Measurements from ENCODE around the gene SEMA6A.

The SEMA6A gene

GRCh38 chr5:116527582-116527981, 47.0 kb downstream of the SEMA6A start:
- Histone ChIP-seq H3K79me2 (ENCODE audit: insufficient read depth, low read length) (no peaks in the 10 kb centered on the region), H3K36me3 (ENCODE audit: insufficient read depth, low read length) (no peaks in the 10 kb centered on the region), H3K4me3 (ENCODE audit: low read depth, low read length, poor library complexity, severe bottlenecking) (no peak overlapping the region), H3K9me2 (ENCODE audit: low read depth, low read length) (no peaks in the 10 kb centered on the region), H3K27me3 (ENCODE audit: insufficient read depth, low read length) (no peaks in the 10 kb centered on the region), H2AFZ (ENCODE audit: low read length) (no peak overlapping the region), H3F3A (ENCODE audit: insufficient read depth, low read length) (no peaks in the 10 kb centered on the region), H4K20me1 (ENCODE audit: insufficient read depth, low read length) (no peaks in the 10 kb centered on the region), H3K4me2 (ENCODE audit: low read length) (no peak overlapping the region), H3K27ac (ENCODE audit: low read depth, low read length, poor library complexity, severe bottlenecking) (no peak overlapping the region), H3K4me1 (ENCODE audit: insufficient read depth, low read length, severe bottlenecking) (no peaks in the 10 kb centered on the region), H3K9ac (ENCODE audit: low read length) (no peak overlapping the region), H3K9me3 (ENCODE audit: low read length) (no peaks in the 10 kb centered on the region)
- no peak for TF ChIP-seq CTCF (IDR thresholded peaks at IDR 0.05; ENCODE audit: low read length)
- no peak for TF ChIP-seq EZH2 (IDR thresholded peaks at IDR 0.05; ENCODE audit: borderline replicate concordance, low read length)

GRCh38 chr5:116525674-116526073, 48.9 kb downstream of the SEMA6A start:
- Histone ChIP-seq H3K27me3 (ENCODE audit: insufficient read depth, low read length) (no peaks in the 10 kb centered on the region), H4K20me1 (ENCODE audit: insufficient read depth, low read length) (no peaks in the 10 kb centered on the region), H3K4me1 (ENCODE audit: insufficient read depth, low read length, severe bottlenecking) (no peaks in the 10 kb centered on the region), H3K36me3 (ENCODE audit: insufficient read depth, low read length) (no peaks in the 10 kb centered on the region), H3K9me3 (ENCODE audit: low read length) (no peaks in the 10 kb centered on the region), H3K4me2 (ENCODE audit: low read length) (no peak overlapping the region), H3K27ac (ENCODE audit: low read depth, low read length, poor library complexity, severe bottlenecking) (no peak overlapping the region), H2AFZ (ENCODE audit: low read length) (no peak overlapping the region), H3F3A (ENCODE audit: insufficient read depth, low read length) (no peaks in the 10 kb centered on the region), H3K9me2 (ENCODE audit: low read depth, low read length) (no peaks in the 10 kb centered on the region), H3K4me3 (ENCODE audit: low read depth, low read length, poor library complexity, severe bottlenecking) (no peak overlapping the region), H3K79me2 (ENCODE audit: insufficient read depth, low read length) (no peaks in the 10 kb centered on the region), H3K9ac (ENCODE audit: low read length) (no peak overlapping the region)
- TF ChIP-seq CTCF (IDR thresholded peaks at IDR 0.05; ENCODE audit: low read length) (no peak), EZH2 (IDR thresholded peaks at IDR 0.05; ENCODE audit: borderline replicate concordance, low read length) (no peak)

- Histone ChIP-seq H2AFZ (ENCODE audit: low read length) (no peak overlapping the region), H3F3A (ENCODE audit: insufficient read depth, low read length) (no peaks in the 10 kb centered on the region), H3K9me3 (ENCODE audit: low read length) (no peaks in the 10 kb centered on the region), H3K4me3 (ENCODE audit: low read depth, low read length, poor library complexity, severe bottlenecking) (no peak overlapping the region), H3K27ac (ENCODE audit: low read depth, low read length, poor library complexity, severe bottlenecking) (no peak overlapping the region), H3K27me3 (ENCODE audit: insufficient read depth, low read length) (no peaks in the 10 kb centered on the region), H3K36me3 (ENCODE audit: insufficient read depth, low read length) (no peaks in the 10 kb centered on the region), H3K4me2 (ENCODE audit: low read length) (no peak overlapping the region), H3K9ac (ENCODE audit: low read length) (no peak overlapping the region), H3K79me2 (ENCODE audit: insufficient read depth, low read length) (no peaks in the 10 kb centered on the region), H4K20me1 (ENCODE audit: insufficient read depth, low read length) (no peaks in the 10 kb centered on the region), H3K9me2 (ENCODE audit: low read depth, low read length) (no peaks in the 10 kb centered on the region), H3K4me1 (ENCODE audit: insufficient read depth, low read length, severe bottlenecking) (no peaks in the 10 kb centered on the region)
- TF ChIP-seq CTCF (IDR thresholded peaks at IDR 0.05; ENCODE audit: low read length): no peak
- TF ChIP-seq EZH2 (IDR thresholded peaks at IDR 0.05; ENCODE audit: borderline replicate concordance, low read length): no peak
These were observed 49.7 kb downstream of the SEMA6A start for GRCh38 chr5:116524966-116525365.
